ENCODE data around the gene P2RX5.

DNA sequence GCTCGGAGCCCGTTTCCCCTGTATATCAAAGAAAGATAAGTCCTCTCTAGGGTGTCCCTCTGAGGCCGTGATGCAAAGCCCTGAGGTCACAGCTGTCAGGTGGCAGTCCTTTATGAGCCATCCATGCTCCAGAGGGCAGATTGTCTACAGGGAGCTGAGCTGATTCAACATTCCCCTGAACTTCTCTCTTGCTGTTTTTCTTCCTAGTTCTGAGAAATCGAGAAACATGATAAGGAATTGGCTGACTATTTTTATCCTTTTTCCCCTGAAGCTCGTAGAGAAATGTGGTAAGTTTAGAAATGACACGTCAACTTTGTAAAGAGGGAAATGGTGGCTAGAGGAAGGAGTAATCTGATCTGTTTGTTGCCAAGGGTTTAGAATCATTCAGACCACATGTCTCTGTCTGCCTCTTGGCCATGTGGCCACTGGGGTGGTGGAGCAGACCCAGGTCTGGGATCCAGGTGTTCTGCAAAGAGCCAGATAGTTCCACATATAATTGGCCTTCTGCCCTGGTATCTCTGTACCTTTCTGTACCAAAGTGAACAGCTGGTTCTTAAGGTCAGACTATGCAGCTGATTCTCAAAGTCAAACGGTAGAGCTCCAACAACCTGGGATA is 55.9 kb downstream of the P2RX5 start:
- TF ChIP-seq CTCF (IDR thresholded peaks at IDR 0.05 in 8 of 11, conservative IDR thresholded peaks at IDR 0.05 in 3 of 11) (no peak), POLR2AphosphoS5 (IDR thresholded peaks at IDR 0.05) (no peak), POLR2A (IDR thresholded peaks at IDR 0.05) (no peak)

Measured in spleen (tissue), 7 donors.